NCI-H2196 (cell line): ENCODE measurements around the gene PDAP1.
"Not testable (repeated sequence)": the region's sequence is repeated elsewhere in the genome, so short reads cannot be mapped to it uniquely, and the experiment has no call there.

Source experiments
- DNase-seq: peaks from one replicate; lab custom pipeline; 2025; ENCODE audit not compliant: unreplicated experiment; lab: John Stamatoyannopoulos, UW

Gene PDAP1

DNA sequence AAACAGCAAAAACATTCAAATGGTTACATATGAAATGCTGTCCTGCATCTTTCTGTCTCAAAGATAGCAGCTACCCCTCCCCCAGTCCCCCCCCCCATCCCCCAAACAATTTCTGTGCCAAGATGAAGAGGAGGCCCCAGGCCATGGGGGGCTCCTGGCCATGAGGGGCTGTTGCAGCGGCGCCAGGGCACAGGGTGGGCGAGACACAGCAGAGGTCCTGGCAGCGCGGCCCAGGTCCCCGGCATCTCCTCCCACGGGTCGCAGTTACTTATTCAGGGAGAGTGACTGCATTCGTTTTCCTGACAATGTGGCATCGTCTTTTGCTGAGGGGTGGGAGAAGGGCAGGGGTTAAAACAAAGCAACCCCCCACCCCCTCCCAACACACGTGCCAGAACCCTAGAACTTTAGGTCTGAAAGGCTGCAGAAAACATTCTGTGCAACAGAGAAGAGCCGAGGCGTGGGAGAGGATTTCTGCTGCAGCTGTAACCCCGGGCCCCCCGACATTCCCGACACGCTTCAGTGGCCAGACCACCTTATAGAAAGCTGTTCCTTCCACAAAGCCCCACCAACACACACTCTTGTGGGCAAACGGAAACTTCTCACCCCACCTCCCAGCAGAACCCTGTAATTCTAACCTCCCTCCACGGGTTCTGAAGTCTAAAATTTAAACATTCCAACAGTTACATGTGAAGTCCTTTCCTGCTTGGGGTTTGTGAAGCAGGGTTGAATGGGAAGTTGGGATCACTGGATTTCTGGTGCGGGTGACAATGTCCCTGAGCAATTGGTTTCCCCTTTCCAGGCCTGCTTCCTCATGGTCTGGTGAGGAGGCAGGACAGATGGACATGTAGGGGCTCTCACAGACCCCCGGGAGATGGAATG, 11.7 kb downstream of the PDAP1 start:
- DNase-seq: no peak

DNA sequence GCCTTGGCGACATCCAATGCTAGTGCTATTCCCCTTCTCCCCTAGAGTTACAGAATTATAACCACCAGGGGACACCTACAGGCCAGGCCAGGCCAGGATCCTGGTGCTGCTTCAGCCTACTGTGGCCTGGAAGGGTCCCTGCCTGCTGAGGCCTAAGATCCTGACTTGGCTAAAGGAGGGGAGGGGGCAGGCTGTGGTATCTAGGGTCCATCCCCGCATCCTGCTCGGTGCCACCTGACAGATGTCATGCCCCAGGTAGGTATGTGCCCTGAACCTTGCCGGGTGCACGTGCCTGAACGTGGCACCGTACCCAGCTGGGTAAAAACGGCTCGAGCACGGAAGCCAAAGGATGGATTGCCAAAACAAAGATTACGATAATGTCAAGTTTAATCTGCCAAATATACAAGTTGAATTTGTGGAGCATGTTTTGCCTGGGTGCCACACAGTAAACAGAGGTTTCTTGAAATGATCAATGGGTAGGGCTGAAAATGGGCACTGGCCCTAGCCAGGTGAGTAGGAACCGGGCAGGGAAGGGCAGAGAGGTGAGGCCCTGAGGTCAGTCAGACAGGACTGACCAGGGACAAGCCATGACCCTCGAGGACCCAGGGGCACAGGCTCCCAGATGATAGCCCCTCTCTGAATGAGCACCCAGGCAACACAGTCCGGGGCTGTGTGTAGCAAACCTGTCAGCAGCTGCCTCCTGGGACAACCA, 12.6 kb downstream of the PDAP1 start:
- DNase-seq: no peak

DNA sequence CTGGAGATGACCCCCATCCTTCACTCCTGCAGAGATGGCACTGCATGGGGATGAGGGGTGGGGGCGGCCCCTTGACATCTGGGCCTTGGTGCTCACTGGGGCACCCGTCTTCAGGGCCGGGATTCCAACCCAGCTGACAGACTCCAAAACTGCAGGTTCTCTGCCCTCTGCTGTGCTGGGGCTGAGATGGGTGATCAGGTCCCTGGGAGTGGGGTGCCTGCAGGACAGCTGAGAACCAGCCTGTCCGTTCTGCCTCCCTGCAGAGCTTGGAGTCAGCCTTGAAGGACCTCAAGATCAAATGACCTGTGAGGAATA, 14.3 kb downstream of the PDAP1 start:
- DNase-seq: no peak

DNA sequence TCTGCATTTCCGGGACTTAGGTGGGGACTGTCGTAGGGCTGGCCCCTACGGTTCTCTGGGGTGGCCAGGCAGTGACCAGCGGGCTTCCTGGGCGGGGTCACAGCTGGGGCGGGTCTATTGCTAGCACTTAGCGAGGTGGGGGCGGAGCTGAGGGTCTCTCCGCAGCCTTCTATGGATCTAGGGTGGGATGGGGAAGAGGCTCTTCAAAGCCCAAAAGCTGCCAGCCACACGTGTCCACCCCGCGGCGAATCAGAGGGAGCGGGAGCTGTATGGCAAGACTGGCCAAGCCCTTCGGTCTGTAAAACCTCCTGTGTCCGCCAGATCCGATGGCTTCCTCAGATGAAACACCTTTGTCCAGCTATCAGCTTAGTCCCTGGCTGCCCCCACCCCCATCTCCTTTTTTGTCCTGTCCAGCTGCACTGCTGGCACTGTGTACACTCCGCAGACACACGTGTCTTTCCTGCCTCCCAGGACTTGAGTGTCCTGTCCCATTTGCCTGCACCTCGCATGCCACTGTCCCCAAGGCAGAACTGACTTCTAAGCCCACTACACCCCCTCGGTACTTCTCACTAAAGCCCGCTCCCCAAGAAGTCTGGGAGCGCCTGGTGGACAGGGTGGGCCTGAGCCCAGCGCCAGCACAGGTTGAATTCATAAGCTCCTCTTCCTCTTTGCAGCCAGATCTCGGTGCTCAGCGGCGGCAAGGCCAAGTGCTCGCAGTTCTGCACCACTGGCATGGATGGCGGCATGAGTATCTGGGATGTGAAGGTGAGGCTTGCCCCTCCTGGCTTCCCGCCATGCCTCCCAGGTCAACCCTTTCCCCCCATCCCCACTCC, 14.8 kb downstream of the PDAP1 start:
- peak; percentile 88 for DNase-seq

DNA sequence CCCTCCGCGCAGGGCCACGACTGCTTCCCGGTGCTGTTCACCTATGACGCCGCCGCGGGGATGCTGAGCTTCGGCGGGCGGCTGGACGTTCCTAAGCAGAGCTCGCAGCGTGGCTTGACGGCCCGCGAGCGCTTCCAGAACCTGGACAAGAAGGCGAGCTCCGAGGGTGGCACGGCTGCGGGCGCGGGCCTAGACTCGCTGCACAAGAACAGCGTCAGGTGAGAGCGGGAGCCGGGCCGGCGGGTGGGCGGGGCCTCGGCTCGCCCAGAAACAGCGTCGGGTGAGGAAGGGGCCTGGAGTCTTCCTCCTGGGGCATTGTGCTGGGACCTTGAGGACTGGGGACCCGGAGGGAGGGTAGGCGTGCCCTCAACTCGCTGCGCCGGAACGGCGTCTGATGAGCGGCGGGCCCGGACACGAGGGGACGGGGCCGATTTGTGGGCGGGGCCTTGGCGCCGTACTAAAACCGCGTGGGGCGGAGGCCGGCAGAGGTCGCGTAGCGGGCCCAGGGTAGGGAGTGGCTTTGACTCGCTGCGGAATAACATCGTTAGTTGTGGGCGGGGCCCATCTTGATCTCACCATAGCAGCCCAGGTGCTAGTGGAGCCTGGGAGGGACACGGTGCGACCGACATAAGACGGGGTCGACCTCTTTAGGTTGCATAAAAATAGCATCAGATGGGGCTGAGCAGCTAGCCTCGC, 15.6 kb downstream of the PDAP1 start:
- peak; percentile 90 for DNase-seq

DNA sequence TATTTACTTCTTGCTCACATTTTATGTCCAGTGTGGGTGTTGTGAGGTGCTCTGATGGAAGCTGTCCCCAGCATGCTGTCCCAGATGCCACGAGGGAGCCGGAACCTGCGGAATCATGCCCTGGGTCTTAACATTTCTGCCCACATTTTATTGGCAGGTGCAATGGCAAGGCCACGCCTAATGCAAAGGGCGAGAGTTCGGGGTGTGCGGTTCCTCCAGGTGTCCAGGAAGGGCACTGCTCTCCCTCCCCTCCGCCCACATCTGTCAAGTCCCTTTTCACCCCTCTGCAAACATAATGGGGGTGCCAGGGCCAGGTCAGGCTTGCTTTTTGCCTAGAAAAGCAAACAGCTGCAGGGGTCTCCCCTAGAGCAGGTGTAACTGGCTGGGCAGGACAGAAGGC, 16.4 kb downstream of the PDAP1 start:
- no peak for DNase-seq

DNA sequence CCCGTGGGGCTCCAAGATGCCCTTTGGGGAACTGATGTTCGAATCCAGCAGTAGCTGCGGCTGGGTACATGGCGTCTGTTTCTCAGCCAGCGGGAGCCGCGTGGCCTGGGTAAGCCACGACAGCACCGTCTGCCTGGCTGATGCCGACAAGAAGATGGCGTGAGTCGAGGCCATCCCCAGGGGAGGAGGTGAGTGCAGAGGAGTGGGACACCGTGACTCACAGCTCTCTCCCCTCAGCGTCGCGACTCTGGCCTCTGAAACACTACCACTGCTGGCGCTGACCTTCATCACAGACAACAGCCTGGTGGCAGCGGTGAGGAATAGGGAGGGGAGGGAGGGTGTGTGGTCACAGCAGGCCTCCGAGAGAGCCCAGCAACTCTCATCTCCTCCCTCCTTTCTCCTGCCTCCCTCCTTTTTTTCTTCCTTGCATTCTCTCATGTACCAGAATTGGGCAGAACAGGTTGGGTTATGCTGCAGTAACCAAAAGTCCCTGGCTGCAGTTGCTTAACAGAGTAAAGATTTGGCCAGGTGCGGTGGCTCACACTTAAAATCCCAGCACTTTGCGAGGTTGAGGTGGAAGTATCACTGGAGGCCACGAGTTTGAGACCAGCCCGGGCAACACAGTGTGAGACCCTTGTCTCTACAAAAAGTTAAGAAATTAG, 17.3 kb downstream of the PDAP1 start:
- no peak for DNase-seq

DNA sequence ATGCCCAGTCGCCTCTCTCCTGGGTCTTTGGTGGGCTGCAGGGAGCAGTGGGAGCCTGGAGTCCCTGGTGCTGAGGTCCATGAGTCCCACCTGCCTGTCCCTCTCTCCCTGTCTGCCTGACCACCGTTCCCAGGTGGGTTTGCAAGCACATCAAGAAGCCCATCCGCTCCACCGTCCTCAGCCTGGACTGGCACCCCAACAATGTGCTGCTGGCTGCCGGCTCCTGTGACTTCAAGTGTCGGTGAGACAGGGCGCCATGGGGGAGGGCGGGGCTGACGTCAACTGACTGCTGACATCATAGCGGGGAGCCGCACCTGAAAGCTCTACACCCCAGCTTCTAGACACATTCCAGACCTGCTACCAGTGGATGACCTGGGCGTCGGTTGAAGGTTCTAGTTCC, 18.6 kb downstream of the PDAP1 start:
- DNase-seq: no peak

DNA sequence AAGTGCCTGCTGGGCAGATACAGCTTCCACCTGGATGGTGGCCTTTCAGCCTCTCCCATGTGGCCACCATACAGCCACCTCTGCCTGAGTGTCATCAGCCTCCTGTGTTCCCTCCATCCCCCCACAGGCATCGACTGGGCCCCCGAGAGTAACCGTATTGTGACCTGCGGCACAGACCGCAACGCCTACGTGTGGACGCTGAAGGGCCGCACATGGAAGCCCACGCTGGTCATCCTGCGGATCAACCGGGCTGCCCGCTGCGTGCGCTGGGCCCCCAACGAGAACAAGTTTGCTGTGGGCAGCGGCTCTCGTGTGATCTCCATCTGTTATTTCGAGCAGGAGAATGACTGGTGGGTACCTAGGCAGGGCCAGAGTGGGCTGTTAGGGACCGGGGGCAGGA, 20.5 kb downstream of the PDAP1 start:
- no peak for DNase-seq

DNA sequence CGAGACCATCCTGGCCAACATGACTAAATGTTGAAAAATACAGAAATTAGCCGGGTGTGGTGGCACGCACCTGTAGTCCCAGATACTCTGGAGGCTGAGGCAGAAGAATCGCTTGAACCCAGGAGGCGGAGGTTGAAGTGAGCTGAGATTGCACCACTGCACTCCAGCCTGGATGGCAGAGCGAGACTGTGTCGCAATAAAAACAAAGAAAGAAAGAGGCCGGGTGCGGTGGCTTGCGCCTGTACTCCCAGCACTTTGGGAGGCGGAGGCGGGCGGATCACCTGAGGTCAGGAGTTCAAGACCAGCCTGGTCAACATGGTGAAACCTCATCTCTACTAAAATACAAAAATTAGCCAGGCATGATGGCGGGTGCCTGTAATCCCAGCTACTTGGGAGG, 21.2 kb downstream of the PDAP1 start:
- not testable (repeated sequence) for DNase-seq

DNA sequence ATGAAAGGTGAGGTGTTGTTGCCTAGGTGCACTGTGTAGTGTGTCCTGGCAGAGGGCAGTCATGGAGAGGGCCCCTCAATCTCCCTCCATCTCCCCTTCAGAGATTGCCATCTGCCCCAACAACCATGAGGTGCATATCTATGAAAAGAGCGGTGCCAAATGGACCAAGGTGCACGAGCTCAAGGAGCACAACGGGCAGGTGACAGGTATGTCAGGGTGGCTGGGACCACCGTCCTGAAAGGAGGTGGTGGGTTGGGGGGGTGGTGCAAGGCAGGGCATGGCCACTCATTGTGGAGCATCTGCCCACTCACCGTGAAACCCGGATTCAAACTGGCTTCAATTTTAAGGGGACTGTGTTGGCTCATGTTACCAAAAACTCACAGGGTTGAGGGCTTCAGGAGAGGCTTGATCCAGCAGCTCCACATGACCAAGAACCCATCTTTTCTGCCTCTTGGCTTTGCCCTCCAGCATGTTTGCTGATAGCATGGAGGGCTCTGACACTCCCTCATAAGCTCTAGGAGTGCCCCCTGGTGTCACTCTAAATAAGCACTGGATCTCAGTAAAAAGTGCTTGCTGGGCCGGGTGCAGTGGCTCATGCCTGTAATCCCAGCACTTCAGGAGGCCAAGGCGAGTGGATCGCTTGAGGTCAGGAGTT, 21.7 kb downstream of the PDAP1 start:
- no peak for DNase-seq

DNA sequence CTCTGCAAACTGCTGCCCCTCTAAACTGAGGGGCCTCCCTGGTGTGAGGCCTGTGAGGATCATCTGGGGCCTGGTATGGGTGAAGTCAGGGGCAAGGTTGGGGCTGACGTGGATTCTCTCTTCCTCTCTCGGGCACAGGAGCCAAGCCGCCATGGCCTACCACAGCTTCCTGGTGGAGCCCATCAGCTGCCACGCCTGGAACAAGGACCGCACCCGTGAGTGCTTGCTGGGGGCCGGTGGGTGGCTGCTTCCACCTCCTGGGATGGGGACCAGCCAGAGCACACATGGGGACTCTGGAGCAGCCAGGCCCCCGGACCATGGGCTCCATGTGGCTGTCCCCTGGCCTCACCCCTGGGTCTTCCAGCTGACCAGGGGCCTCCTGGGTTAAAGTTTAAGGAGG, 22.8 kb downstream of the PDAP1 start:
- no peak for DNase-seq

DNA sequence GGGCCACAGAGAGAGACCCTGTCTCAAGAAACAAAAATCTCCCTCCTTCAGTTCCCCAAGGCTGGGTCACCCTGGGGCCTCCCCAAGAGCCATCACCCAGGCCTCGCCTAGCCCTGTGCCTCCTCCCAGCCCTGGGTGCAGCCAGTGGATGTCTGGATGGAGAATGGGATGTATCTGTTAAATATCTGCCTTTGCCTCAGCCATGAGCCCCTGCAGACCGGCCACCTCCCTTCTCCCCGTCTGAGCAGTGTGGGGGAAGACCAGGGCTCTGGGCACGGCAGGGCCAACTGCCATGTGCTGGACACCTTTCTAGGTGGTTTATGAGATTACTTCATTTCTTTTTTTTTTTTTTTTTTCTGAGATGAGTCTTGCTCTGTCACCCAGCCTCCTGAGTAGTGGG, 23.9 kb downstream of the PDAP1 start:
- DNase-seq: no peak

DNA sequence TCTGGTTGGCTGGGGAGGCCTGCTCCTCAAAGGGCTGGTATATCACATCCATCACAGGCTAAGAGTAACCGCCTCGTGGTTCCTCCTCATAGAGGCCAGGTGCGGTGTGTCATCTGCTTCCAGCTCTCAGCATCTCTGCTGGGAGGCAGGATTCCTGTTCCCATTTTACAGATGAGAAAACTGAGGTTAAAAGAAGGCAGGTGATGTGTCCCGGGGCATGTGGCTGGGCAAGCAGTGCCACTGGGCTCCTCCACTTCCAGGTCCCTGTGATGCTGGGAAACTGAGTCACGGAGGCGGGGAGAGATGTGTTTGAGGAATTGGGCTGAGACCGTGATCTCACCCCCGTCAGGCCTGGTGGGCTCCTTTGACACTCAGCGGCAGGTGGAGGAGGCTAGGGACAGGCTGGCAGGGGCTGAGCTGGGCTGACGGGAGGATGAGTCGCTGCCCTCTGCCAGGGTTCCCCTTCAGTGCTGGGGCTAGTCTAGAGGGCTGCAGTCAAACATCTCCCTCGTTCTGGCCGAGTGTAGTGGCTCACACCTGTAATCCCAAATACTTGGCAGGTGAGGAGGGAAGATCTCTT, 24.5 kb downstream of the PDAP1 start:
- DNase-seq: no peak

DNA sequence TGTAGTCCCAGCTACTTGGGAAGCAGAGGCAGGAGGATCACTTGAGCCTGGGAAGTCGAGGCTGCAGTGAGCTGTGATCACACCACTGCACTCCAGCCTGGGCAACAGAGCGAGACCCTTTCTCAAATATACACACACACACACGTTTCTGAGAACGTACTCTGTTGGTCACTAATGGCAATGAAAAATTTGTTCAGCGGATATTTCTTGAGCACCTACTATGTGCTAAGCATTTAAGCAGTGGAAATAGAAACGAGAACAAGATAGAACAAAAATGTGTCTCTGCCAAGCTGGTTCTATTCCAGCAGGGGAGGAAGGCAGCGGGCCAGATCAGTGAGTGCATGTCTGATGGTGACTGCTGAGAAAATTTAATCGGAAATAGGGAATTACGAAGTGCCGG, 25.2 kb downstream of the PDAP1 start:
- DNase-seq: no peak

DNA sequence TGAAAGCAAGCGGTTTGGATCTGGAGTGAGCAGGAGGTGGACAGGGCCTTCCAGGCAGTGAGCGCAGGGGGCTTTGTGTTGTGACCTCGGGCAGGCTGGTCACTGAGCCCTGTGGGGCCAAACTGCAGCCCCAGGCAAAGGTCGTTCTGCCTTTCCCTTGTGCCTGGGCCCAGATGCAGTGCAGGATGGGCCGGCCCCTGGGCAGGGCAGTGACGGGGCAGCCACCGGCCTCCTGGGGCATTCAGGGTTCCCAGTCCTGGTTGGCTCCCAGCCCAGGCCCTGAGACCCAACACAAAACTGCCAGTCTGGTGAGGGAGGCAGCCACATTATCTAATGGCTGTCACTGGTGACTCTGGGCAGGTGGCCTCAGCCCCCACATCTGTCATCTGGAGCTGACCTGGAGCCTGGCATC, 26.7 kb downstream of the PDAP1 start:
- DNase-seq: no peak

DNA sequence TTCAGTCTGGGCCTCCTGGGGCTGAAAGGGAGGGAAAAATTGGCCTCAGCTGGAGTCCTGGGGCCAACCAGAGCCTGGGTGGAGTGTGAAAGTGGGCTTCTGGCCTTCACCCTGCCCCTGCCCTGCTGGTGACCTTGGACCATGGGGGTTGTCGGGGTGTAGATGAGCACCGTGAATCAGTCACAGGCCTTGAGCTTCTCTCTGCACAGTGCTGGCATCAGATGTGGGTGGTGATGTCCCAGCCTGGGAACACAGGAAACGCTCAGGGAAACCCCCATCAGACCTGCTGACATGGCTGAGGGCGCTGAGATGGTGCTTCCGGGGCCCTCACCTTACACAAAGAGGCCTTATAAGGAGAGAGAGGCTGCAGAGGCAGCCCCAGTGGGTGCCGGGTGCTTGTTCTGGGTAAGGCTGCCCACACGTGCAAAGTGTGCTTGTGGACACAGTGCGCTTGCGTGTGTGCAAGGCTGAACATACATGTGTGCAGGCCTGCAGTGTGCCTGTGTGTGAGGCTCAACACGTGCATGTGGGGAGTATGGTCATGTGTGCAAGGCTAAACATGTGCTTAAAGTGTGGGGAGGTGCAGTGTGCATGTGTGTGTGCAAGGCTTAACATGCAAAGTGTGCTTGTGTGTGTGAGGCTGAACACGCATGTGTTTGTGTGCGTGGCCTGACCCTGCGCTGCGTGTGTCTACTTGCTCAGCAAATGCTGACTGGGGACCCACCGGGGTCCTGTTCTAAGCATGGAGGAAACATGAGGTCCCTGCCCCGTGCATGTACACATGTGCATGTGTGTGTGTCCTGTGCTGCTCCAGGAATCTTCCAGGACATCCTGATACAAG, 27.4 kb downstream of the PDAP1 start:
- DNase-seq: no peak

DNA sequence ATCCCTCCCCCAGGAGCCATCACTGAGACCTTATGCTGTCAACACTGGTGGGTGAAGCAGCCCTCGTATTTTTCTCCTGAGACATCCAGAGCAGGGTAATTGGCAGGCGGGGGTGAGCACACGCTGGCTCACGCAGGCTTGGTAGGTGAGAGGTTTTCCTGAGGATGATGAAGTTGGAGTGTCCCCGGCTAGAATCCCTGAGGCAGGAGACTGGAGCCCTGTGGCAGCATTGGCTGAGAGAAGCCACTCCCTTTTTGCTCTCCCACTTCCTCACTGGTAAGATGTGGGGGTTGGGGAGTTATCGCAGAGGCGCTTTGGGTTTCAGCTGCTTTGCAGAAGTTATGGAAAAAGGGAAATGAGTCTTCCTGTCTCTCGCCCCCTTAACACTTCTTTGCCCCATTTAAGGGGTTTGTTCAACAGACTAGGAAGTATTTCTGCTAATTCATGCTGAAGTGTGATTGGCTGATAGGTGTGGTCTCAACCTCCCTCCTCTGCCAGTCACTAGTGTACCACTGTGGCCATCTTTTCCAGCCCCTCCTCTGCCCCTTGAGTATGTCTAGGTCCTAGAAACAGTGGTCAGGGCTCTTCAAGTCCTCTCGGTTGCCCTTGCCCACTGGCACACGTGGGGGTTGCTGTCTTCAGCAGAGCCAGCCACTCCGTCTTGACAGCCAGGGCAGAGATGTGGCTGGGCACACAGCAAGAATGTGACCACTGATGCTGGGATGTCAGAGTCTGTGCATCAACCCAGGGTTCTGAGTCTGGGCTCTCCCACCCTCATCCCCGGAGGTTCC, 28.2 kb downstream of the PDAP1 start:
- DNase-seq: no peak
